PFSK-1 (cell line): Measurements from ENCODE around the gene SIX3.

Source experiments
- POLR2AphosphoS5 ChIP-seq: IDR thresholded peaks from 2 replicates; pipeline ENCODE4 v1.6.1; 2012; ENCODE audit warnings: low read depth, mild to moderate bottlenecking, control low read depth, low read length, moderate library complexity
- REST ChIP-seq, 2 experiments: IDR thresholded peaks; 2 replicates each; pipeline versions ENCODE4 v1.6.1 to v1.8.0; 2011 to 2012; ENCODE audit warnings: low read depth in 2 of 2, low read length in 2 of 2, control low read depth in 1 of 2, inconsistent platforms in 1 of 2, mild to moderate bottlenecking in 1 of 2, moderate library complexity in 1 of 2; ENCODE audit not compliant: insufficient read depth in 1 of 2

GRCh38 chr2:44922776-44923175 lies 18.7 kb upstream of the SIX3 start:
- TF ChIP-seq POLR2AphosphoS5 = no peak
- no peak for TF ChIP-seq REST (IDR thresholded peaks at IDR 0.05; ENCODE audit: insufficient read depth in 1 of 2, low read depth in 2 of 2, low read length in 2 of 2)
